NOMO-1 (cell line): Measurements from ENCODE around the gene SGK1.

Experiments
- DNase-seq, 2 experiments: peaks; one replicate each; lab custom pipeline; 2025; ENCODE audit not compliant: unreplicated experiment in 2 of 2; lab: John Stamatoyannopoulos, UW

SGK1 gene

DNA sequence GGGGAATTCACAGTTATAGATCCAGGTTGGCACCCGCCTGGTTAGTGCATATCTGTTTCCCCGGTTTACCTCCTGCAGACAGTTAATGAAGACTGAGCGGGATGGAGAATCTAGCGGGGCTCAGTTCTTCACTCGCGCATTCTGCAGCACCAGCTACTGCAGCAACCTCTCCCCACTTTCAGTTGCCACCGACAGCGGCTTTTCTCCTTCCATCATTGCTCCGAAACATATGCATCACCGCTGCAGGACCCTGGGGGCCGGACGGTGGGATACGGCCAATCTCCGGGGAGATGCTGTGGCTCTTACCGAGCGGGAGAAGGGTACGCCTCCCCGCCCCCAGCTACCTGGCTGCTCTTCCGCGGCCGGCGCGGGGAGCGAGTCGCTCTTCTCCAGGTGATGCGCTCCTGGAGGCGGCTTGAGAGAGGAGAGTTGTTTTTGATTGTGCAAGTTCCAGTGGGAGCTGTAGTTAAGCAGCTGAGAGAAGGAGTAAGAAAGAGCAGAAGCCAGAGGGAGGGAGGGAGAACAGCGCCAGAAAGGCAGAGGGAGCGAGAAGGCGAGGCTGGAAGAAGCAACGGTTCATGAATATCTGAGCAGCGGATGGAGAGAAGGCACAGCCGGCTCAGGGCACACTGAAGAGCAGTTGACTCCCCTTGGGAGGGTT, at the start of gene SGK1:
SGK1 (minus strand) TSS at position 642 of the 661 bp plus-strand sequence. CDS start 652 bp downstream, outside the sequence.
- no peak for DNase-seq

DNA sequence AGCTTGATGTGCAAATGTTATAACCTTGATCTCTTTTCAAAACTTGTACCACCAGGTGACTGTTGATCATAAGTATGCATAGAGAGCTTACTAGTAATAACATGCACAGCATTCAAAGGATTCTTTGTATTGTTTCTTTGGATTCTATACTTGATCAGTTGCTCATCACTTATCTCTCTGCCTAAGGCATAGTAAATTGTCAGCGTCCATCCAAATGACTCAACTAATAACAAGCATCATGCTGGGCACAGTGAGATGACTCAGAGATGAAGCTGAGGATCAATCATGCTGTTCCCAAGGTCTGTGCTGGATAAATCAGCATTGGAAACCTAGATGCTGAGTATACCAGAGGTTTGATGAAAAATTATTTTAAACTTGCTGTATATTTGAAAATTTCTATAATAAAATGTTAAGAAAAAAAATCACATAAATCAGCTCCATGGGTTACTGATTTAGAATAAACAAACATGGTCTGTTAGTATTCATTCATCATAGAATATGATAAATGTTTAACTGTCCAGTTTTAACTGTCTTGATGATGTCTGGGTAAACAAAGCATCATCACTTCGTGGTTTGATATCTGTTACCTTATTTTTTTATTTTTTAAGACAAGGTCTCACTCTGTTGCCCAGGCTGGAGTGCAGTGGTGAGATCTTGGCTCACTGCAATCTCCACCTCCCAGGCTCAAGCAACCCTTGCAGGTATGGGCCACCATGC, 45.6 kb upstream of the SGK1 start:
- DNase-seq: no peak

DNA sequence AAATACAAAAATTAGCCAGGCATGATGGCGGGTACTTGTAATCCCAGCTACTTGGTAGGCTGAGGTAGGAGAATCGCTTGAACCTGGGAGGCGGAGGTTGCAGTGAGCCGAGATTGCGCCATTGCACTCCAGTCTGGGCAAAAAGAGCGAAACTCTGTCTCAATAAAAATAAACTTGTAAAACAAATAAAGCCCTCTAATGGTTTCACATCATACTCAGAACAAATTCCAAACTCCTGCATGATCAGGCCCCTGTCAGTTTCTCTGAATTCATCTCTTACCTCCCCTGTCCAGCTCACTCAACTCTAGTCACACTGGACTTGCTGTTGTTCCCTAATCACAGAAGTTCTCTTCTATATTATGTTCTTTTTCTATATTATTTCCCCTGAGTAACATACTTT, 43.1 kb upstream of the SGK1 start:
- DNase-seq: no peak

DNA sequence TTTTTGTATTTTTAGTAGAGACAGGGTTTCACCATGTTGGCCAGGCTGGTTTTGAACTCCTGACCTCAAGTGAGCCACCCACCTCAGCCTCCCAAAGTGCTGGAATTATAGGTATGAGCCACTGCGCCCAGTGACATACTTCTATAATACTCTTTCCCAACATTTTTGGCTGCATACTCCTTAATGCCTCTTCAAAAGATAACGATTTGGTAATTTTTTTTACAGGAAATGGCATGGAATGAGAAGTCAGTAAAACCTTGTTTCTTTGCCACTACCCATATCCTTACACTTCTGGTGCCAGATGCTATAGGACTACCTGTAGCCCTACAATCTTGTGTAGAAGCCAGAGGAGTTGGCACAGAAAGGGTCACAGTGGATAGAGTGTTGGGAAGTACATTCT, 41.4 kb upstream of the SGK1 start:
- DNase-seq: no peak

DNA sequence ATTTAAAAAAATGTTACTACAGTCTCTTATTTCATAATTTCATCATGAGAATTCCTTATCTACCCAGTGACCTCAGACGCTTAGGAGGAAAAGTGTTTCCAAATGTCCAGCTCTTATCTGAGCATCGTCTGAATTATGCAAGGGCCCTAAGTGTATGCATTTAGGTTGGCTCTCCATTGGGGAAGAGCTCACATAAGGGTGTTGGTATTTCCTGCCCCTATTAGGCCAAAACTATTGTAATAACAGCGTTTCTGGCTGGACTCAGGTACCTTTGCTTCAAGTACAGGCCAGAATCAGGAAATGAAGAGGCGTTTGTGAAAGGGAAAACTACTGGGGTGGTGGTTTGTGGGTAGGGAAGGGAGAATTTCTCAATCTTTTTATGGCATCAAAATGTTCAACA, 40.4 kb upstream of the SGK1 start:
- peak; percentile 17 to 40 for DNase-seq

DNA sequence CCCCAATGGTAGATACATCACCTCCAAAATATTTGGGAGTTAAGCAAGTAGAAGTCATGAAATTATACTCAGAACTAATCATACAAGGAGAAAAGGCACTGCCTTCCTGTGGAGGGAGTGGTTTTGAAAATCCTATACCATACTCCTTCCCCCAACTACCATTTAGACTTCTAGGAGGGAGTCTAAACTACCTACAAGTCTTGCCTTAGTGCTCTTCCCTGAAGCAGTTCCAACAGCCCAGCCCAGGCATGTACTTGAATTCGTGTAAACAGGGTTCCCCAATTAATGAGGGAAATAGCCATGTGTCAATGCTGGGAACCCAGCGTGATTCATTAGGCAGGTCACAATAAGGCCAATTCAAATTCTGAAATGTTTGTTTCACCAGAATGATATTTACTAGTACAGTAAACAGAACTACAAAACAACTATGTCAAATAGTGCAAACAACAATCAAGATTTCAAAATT, 39.1 kb upstream of the SGK1 start:
- DNase-seq: no peak

DNA sequence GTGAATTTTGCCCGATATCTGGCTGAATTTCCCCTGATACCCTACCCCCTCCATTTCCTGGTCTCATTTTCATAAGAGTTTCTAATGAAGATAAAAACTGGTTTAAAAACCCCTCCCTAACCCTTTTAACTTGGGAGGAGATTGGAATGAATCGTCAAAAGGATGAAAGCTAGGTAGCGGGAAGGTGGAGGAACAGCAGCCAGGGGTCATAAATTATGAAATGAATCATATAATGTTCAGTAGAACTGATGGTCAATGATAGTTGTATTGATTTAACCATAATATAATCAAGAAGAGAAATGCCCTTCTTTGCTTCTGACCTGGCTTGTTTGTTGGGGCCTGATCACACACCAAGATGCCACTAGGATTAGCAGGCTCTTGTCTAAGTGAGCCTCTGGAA, 38.5 kb upstream of the SGK1 start:
- no peak for DNase-seq

DNA sequence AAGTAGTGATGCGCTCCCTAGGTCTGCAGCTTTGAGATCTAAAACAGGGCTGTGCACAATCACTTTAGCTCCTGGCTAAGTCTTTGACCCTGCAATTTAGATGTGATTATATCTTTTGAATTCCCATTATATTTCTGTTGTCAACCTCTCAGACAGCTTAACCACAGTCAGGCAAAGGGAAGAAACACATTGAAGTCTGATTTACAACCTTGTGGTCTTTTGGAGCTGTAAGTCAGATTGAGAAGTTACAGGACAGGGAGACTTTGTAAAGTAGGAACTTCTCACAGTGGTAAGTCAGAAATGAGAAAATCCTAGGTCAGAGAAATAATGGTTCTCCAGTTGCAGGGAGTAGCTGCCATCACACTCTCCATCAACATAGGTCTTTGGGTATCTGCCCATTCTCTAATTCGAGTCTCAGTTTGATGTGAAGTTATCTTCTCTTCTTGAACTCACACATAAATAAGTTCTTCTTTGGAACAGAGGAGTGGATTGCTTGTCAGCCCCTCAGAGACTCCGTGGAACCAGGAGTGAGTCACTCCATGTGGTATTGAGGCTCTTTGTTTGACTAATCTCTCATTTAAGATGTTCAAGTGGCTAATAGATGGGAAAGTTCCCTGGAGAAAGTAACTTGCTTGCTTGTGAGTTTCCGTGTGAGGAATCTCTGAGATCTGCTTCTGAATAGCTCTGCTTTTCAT, 35.0 kb upstream of the SGK1 start:
- peak; percentile 56 to 67 for DNase-seq

DNA sequence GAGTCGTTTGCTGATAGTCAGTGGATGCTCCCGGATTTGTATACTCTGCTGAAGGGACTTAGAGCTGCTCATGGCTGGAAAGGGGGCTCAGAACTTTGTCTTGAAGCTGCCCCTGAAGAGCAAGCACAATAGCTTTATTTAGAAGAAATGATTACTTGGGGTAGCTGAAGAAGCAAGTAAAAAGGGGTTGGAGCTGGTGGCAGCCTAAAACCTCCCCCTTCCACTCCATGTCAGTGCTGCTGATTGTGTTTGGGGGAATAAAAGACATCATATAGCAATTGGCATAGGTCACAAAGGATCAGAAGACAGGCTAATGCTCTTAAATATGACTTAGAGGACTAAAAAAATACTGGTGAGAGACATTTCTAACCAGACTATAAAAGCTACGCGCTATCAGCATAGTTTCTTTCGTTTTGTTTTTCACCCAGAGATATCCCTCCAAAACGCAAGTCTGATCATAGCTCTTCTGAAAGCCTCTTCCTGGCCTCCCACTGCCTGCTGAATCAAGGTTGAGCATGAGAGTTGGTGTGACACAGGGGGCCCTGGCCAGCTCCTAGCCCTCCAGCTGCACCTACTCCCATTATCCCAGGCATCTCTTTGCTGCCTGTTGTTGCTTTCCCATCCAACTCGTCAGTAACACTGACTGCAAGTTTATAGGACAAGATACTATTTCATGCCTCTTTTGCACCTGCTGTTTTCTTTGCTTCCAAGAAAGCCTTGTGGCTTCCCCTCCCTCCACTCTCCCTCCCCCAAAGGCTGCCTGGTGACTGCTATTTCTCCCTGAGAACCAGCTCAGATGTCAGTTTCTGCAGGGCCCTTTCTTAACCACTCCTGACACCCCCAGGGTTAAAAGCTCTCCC, 33.9 kb upstream of the SGK1 start:
- no peak for DNase-seq

DNA sequence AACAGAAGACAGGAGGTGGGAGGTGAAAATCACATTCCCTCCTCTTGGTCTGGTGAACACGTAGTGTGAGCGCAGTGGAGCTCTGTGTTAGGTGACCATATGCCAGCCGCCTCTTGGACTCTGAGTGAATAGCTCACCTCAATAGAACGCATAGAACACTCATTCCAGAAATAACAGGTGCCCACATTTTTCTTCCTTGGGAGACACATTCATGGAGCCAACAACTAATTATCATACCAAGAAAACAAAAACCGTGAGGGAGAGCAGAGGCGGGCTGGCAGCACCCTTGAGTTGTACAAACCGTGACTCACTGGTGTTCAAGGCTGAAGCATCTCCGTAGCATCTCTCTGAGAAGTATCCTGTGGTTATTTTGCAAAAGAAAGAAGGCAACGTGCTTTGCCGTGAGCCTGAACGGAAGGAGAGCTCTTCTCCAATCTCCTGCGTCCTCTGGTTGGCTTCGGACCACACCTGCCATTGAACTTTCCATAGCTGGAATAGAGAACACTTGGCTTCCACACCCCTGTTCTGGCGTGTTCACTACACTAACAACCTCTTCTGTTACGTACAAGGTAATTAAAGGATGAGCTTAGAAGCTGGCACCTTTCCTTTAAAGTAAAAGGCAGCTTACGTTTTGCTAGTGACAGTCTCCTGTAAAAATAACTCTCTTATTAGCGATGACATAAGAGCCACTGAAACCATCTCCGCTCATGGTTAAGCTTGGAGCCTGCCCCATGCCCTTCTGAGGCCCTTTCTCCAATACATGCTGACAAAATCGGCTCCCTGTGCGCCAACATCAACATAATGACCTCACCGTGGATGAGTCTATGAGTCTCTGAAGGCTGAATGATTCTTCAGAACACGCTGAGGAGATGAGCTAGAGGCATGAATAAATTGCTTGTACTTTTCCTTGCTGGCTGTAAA, 30.2 kb upstream of the SGK1 start:
- DNase-seq: no peak

DNA sequence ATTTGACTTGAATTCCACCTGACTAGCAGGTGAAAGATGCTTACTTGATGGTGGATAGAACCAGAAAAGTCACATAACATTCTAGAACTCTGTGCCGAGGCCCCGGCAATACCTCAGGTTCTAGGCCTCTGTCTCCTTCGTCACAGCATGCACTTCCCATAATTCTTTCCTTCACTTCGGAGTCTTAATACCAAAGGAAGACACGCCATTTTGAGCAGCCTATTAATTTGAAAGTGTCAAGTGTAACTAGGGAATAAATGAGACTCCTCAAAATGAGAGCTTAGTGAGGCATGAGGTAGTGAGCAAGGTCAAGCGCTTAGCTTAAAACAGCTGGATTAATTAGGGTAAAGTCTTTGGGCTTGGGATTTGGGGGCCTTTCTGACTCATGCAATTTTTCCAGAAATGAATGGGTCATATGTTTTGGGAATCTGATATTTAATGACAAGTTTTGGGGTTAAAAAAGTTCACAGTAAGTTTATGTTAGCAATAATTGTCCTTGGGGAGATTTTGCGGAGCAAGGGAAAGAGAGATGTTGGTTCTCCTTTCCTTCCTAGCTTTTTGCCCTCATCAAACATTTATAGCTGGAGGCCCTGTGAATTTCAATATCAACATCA, 29.1 kb upstream of the SGK1 start:
- DNase-seq: no peak

DNA sequence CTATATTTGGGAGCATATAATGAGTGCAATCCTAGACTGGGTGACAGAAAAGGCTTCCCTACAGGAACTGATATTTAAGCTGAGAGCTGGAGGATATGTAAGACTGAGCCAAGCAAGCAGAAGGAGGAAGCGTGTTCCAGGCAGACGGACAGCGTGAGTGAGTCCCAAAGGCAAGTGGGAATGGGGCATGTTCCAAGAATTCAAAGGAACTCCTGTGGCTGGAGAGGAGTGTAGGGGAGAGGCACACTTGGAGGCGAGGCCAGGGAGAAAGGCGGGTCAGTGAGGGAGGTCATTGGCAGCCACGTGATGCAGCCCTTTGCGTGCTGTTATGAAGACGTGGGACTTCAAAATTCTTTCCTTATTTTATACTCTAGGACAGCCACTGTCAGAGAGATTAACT, 27.9 kb upstream of the SGK1 start:
- no peak for DNase-seq

DNA sequence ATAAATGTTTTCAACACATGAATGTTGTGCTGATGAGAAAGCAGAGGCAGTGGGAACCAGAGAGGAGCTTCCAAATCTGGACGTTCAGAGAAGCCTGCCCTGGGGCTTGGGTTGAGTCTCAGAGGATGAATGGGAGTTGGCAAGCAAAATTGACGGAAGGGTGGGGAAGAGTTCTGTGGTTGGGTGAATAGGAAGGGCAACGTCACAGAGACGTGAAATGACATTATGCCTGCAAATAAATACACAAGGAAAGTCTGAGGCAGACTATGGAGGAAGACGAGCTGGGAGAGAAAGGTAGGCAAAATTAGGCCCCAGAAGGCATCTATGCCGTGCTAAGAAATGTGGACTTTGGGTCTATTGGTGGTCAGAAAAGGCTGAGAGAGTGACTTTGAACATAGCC, 25.2 kb upstream of the SGK1 start:
- DNase-seq: no peak

DNA sequence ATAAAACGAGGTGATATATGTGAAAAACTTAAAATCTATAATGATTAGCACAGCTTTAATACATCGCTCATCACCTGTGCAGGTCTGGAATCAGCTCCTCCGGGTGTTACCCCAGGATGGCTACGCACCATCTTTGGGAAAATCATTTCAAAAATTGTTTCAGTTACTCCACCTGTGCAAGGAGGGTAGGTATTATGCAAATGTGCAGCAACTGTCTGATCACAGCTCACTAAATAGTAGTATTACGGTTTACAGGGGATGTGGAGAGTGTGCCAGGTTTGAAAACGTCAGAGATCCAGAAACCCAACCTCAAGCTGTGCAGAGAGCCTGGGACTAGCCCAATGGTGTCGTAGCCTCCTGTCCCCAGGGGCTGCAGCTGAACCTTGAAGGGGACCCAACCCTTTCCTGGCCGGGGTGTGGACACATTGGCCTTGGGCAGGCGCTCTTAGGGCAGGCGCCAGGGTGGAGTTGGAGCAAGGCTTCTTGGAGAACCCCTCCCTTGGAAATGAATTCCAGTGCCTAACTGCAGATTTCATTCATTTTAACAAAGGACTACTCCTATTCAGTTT, 24.2 kb upstream of the SGK1 start:
- DNase-seq: no peak

DNA sequence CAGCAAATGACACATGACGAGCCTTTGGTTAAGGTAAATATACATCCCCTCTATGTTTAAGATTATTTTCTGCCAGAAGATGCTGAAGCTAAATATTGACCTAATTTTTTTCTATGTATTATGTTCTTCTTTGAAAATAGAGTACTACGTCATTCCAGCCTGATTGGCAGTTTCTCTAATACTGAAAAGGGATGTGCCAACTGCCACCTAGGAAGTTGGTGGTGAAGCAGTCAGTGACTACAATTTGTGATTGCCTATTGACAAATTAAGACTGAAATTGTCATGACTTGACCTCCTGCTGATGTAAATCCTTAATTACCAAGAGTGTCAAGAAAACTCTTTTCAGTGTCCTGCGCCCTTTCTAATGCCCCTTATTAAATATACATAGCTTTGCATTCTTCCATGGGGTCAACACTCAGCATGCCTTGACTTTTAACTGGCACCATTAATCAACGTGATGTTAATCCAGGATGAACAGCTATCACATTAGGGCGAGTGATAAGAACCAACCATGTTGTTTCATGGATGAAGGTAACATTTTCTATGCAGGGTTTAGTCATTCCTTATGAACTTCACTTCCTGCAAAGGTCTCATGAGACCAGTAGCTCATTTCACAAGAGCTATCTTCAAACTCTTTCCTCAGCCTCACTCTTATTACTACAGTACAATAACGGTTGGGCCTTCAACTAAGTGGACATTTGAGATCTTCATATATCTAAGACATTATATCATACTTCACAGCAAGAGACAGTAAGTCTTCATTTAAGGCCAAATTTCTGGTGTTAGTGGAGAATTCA, 22.5 kb upstream of the SGK1 start:
- DNase-seq: peak; percentile 2 to 25

DNA sequence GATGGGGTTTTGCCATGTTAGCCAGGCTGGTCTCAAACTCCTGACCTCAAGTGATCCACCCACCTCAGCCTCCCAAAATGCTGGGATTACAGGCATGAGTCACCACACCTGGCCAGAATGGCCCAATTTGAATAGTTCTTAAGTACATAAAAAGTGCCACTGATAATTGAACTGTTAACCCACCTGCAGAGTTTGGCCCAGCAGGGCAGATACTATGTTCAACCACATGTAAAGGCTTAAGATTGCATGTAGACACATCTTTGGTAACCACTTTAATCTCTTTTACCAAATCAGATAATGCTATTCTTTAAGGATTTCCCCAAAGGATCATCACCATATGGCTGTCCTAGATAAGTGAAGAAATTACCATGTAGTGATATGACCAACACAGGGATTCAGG, 21.3 kb upstream of the SGK1 start:
- DNase-seq: no peak

DNA sequence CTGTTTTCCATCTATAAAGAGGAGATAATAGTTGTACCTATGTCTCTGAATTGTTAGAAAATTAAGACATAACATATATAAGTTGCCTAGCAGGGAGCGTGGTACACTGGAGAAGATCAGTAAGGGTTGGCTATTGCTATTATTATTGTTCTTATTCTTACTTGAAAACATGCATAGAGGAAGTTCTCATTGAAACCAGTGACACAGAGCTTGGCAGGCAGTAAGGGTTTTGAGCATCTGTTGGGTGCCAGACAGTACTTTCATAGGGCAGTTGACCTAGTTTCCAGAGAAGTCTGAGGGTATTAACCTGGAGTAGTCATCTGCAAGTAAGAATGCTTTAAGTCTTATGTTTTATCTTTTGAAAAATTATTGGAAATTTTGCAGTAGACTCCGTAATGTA, 13.3 kb upstream of the SGK1 start:
- DNase-seq: no peak

DNA sequence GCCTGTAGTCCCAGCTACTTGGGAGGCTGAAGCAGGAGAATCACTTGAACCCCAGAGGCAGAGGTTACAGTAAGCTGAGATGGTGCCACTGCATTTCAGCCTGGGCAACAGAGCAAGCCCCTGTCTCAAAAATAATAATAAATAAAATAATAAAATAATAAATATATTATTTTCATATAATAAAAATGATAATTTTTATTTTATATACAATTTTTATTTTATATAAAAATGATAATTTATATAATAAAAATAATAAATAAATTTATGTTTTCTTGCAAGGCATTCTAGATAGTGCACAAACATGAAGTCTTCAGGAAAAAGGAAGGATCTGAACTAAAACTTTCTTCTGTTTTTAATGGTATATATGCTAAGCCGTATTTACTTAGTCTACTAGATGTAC, 12.6 kb upstream of the SGK1 start:
- DNase-seq: no peak
